ENCODE data around the gene COX10.

DNA sequence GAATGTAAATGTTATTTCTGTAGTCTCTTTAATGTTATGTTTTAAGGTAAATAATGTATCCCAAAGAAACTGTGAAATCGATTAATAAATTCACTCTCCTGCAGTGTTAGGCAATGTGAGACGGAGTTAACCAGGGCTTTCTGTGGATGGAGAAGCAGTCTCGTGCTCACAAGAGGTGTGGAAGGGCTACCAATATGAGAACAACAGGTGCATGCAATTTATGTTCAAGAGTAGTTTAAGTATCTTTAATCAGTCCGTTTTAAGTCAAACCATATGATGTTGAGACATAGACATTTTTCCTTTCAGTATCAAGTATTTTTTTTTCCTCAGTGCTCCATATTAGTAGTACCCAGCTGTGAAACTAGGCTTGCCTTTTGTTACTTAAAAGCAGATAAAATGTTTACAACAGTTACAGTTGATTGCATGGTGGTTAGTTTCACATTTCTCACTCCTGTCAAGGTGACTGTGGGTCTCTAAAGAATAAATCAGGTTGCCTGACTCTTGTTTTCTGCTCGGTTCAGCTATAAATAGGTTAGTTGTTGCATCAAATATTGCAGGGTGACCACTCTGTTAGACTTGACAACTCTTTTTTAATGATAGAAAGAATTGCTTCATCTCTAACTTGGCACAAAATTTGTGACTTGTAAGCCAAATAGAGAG is 54.4 kb downstream of the COX10 start:
- no peak for TF ChIP-seq EZH2 (IDR thresholded peaks at IDR 0.05; ENCODE audit: low read length)
- TF ChIP-seq, protein P1, sequence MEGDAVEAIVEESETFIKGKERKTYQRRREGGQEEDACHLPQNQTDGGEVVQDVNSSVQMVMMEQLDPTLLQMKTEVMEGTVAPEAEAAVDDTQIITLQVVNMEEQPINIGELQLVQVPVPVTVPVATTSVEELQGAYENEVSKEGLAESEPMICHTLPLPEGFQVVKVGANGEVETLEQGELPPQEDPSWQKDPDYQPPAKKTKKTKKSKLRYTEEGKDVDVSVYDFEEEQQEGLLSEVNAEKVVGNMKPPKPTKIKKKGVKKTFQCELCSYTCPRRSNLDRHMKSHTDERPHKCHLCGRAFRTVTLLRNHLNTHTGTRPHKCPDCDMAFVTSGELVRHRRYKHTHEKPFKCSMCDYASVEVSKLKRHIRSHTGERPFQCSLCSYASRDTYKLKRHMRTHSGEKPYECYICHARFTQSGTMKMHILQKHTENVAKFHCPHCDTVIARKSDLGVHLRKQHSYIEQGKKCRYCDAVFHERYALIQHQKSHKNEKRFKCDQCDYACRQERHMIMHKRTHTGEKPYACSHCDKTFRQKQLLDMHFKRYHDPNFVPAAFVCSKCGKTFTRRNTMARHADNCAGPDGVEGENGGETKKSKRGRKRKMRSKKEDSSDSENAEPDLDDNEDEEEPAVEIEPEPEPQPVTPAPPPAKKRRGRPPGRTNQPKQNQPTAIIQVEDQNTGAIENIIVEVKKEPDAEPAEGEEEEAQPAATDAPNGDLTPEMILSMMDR (optimal IDR thresholded peaks at IDR 0.05 in 1 of 3, IDR thresholded peaks at IDR 0.05 in 1 of 3, conservative IDR thresholded peaks at IDR 0.05 in 1 of 3; ENCODE audit: extremely low read depth in 1 of 3, insufficient read depth in 2 of 3, low read length in 3 of 3) = no peak

All from keratinocyte (primary cell).